Pancreas (tissue), 10 donors: ENCODE data around the gene PRRT3. TPM values are rescaled to one million over a fixed set of nuclear protein-coding genes. Genes with fewer than 3 reads are reported as not detected.

Source experiments
- ATAC-seq, 4 donors: fragments of 200-7000 bp; cut with Tn5 transposase; one replicate each; pipeline versions ENCODE4 v1.8.0 to v1.9.1; 2020; ENCODE audit warnings: mild to moderate bottlenecking in 4 of 4, moderate library complexity in 4 of 4
- DNase-seq, 6 donors: peaks; one replicate each; pipeline ENCODE4 v3.0.0-alpha.2; 2020
- FAIRE-seq: peaks from 2 replicates; lab custom pipeline; 2012; peaks lifted over from hg19 to GRCh38; lab: Jason Lieb, UNC
- H3K27ac ChIP-seq, 4 donors: fragments of 200-600 bp; sonication (generic); 1 replicate in 3 of 4; 2 replicates in 1 of 4; pipeline versions ENCODE4 v1.5.0 to v1.8.0; 2020
- H3K27me3 ChIP-seq, 4 donors: fragments of 200-600 bp; one replicate each; pipeline ENCODE4 v1.8.0; 2021
- H3K36me3 ChIP-seq, 3 donors: fragments of 200-600 bp; sonication (generic) in 1 of 3; one replicate each; pipeline versions ENCODE4 v1.5.0 to v1.8.0; 2020 to 2021
- H3K4me1 ChIP-seq, 3 donors: fragments of 200-600 bp; one replicate each; pipeline ENCODE4 v1.8.0; 2021
- H3K4me3 ChIP-seq, 4 donors: fragments of 200-600 bp; sonication (generic) in 2 of 4; one replicate each; pipeline versions ENCODE4 v1.5.0 to v1.8.0; 2020 to 2021
- H3K9me3 ChIP-seq, 4 donors: fragments of 200-600 bp; one replicate each; pipeline ENCODE4 v1.8.0; 2021
- CTCF ChIP-seq, 4 donors: fragments of 200-600 bp; sonication (generic) in 3 of 4; IDR thresholded peaks; one replicate each; pipeline versions ENCODE4 v1.5.0 to v1.8.0; 2021; ENCODE audit warnings: antibody characterized with exemption in 4 of 4
- WGBS, 2 donors: extraction: QIAGEN DNeasy Blood & Tissue Kit; methylation state at CpG; one replicate each; pipeline ENCODE4 v1.1.7; 2013; 5-methylcytosine and 5-hydroxymethylcytosine counted together
- intact Hi-C, 3 donors: fragments of 100-400 bp; cut with DNase I; formaldehyde crosslinking; loops; one replicate each; pipeline versions ENCODE4 v1.11.1 to v1.14.2; 2022
- polyA plus RNA-seq, 2 donors: library from polyadenylated mRNA; stranded (reverse); fragments of 200-250 nt; gene quantifications; one replicate each; pipeline ENCODE4 v1.2.3, GENCODE V29; 2013
- total RNA-seq, 6 donors: library from RNA; stranded (reverse); fragmentation: NEBNext Ultra II Directional in 4 of 6; extraction: Animal tissue kit (Norgen Biotek cat#: 25700) in 4 of 6; gene quantifications; one replicate each; pipeline versions ENCODE4 v1.2.1 to v1.2.4, GENCODE V29; 2021 to 2023
- donor health status: healthy with polysubstance abuse.
- donor health status: DM: no; HTN: no; CAD: no; lungs with moderate emphysema.
- donor health status: DM: no; HTN: no; CAD: no.
- donor health status: control.
- donor health status: control.
- donor health status: Bipolar disorder and iron deficiency.
- donor health status: DM: yes; HTN: yes; CAD: no.
- donor health status: DM: no; HTN: no; CAD: no.
- donor health status: DM: no; HTN: no; CAD: no.
- donor health status: DM: yes; HTN: yes; CAD: no.

The PRRT3 gene
- total and polyA plus RNA-seq, 8 donors = 1.2 to 5.1 (median 2.0) TPM

- DNase-seq (peak in 2 of 6 donors; percentile 49 to 77), ATAC-seq (no peak), FAIRE-seq (no peak)
- H3K27ac ChIP-seq = no peak overlapping the region
- intact Hi-C loops = no loop called here
- H3K4me1 ChIP-seq = peaks cover 0 to 3% (median 0%) of the 10 kb centered on the region in 3 donors
- H3K9me3 ChIP-seq = no peaks in the 10 kb centered on the region
- no peaks in the 10 kb centered on the region for H3K27me3 ChIP-seq
- no peak overlapping the region for H3K4me3 ChIP-seq
- TF ChIP-seq CTCF (IDR thresholded peaks at IDR 0.05) = no peak
- 93 to 96% methylated on average over 23 of the region's 23 CpGs for WGBS, 2 donors
- no peaks in the 10 kb centered on the region for H3K36me3 ChIP-seq
Observed at GRCh38 chr3:9928158-9928557, 24.1 kb downstream of the PRRT3 start.

GRCh38 chr3:9918261-9919038 is 33.8 kb downstream of the PRRT3 start:
- peaks cover 17 to 24% (median 23%) of the 10 kb centered on the region in 3 donors for H3K4me1 ChIP-seq
- intact Hi-C loops = no loop called here

GRCh38 chr3:9917820-9918219 is 34.4 kb downstream of the PRRT3 start:
- Histone ChIP-seq H3K4me1 (peaks cover 17 to 24% (median 23%) of the 10 kb centered on the region in 3 donors), H3K9me3 (no peaks in the 10 kb centered on the region), H3K27ac (peak overlapping the region in 1 of 4 donors; percentile 86), H3K36me3 (no peaks in the 10 kb centered on the region), H3K4me3 (peak overlapping the region in 2 of 4 donors; percentile 56 to 71), H3K27me3 (no peaks in the 10 kb centered on the region)
- TF ChIP-seq CTCF (IDR thresholded peaks at IDR 0.05) = no peak
- WGBS, 2 donors = 41 to 51% methylated on average over 10 of the region's 10 CpGs
- no peak for DNase-seq
- intact Hi-C loops = no loop called here
- no peak for FAIRE-seq
- no peak for ATAC-seq

More at GRCh38 chr3:9918261-9919038, 33.8 kb downstream of the PRRT3 start:
- Histone ChIP-seq H3K4me3 (no peak overlapping the region), H3K36me3 (no peaks in the 10 kb centered on the region), H3K27me3 (no peaks in the 10 kb centered on the region), H3K9me3 (no peaks in the 10 kb centered on the region), H3K27ac (no peak overlapping the region)
- no peak for DNase-seq
- no peak for FAIRE-seq
- ATAC-seq = no peak
- no peak for TF ChIP-seq CTCF (IDR thresholded peaks at IDR 0.05)
- 87 to 92% methylated on average over 8 of the region's 8 CpGs for WGBS, 2 donors

GRCh38 chr3:9916734-9917680 is 35.2 kb downstream of the PRRT3 start, which contains the start of gene IL17RC:
Gene IL17RC, plus strand, starts transcription at chr3:9917098. Its CDS starts 218 bp downstream, at chr3:9917316.
- peak; percentile 87 to 96 (median 92) for DNase-seq
- WGBS, 2 donors = 3% methylated on average over 19 of the region's 19 CpGs
- Histone ChIP-seq H3K27me3 (no peaks in the 10 kb centered on the region), H3K4me3 (peak within 1 kb of the TSS; percentile 47 to 71 (median 52)), H3K4me1 (peaks cover 17 to 24% (median 23%) of the 10 kb centered on the region in 3 donors), H3K36me3 (peaks cover 0 to 1% (median 0%) of the 10 kb centered on the region in 3 donors), H3K27ac (peak within 1 kb of the TSS; percentile 67 to 90 (median 82)), H3K9me3 (no peaks in the 10 kb centered on the region)
- peak; percentile 87 to 93 (median 89) for ATAC-seq
- intact Hi-C loops = no loop called here
- TF ChIP-seq CTCF (IDR thresholded peaks at IDR 0.05) = no peak
- no peak for FAIRE-seq
